Measurements from ENCODE around the gene KRT13. TPM values are rescaled to one million over a fixed set of nuclear protein-coding genes. Genes with fewer than 3 reads are reported as not detected.

Gene KRT13
- total and polyA plus RNA-seq, 2 donors (not counting 3 experiments of a cell fraction or from before 2014, with no cell fraction given): not detected

GRCh38 chr17:41467561-41467960 lies 37.9 kb downstream of the KRT13 start:
- no peaks in the 10 kb centered on the region for H3K9me1 ChIP-seq (replicated peaks; ENCODE audit: control insufficient read depth, extremely low read depth, insufficient read depth, low read length)
- no peaks in the 10 kb centered on the region for H3K36me3 ChIP-seq (ENCODE audit: control insufficient read depth in 2 of 2, extremely low read depth in 1 of 2, insufficient read depth in 2 of 2, low read length in 2 of 2)
- ChIA-PET POLR2A (no interaction called here), CTCF (interaction anchor here (1.0 kb wide), 1 partner anchor 12 kb away, joined by 3 read pairs; no protein-coding TSS in a partner anchor)
- DNase-seq (ENCODE audit: low read depth, low spot score) (no peak), FAIRE-seq (no peak)
- H3K27ac ChIP-seq (ENCODE audit: insufficient read depth, low read depth, low read length): no peak overlapping the region
- no TSS peak for BruUV-seq (replicated peaks)
- H4K20me1 ChIP-seq (replicated peaks; ENCODE audit: control insufficient read depth, extremely low read depth, insufficient read depth, low read length): no peaks in the 10 kb centered on the region
- no peaks in the 10 kb centered on the region for H3K4me1 ChIP-seq (ENCODE audit: control insufficient read depth, extremely low read depth, insufficient read depth, low read length)
- no peaks in the 10 kb centered on the region for H3K79me2 ChIP-seq (ENCODE audit: control insufficient read depth, insufficient read depth, low read length)
- TF ChIP-seq POLR2A (IDR thresholded peaks at IDR 0.05; ENCODE audit: low read depth, low read length): no peak
- TF ChIP-seq GATA2 (IDR thresholded peaks at IDR 0.05; ENCODE audit: insufficient read depth, insufficient read length, low read depth, low read length): no peak
- no peak for TF ChIP-seq CTCF (IDR thresholded peaks at IDR 0.05; ENCODE audit: extremely low read depth in 1 of 2, insufficient read depth in 1 of 2, low read depth in 1 of 2, low read length in 2 of 2)
- TF ChIP-seq JUN (IDR thresholded peaks at IDR 0.05; ENCODE audit: borderline replicate concordance, insufficient read depth, insufficient read length, low read depth): no peak
- TF ChIP-seq EZH2 (IDR thresholded peaks at IDR 0.05; ENCODE audit: borderline replicate concordance, low read depth, low read length, severe bottlenecking): no peak
- no peak for TF ChIP-seq POLR2AphosphoS5 (IDR thresholded peaks at IDR 0.05; ENCODE audit: insufficient read depth, low read depth, low read length)
- TF ChIP-seq MYC (IDR thresholded peaks at IDR 0.05; ENCODE audit: low read depth, low read length): no peak
- TF ChIP-seq MAX (IDR thresholded peaks at IDR 0.05; ENCODE audit: insufficient read depth, insufficient read length): no peak
- no peak for TF ChIP-seq FOS (IDR thresholded peaks at IDR 0.05; ENCODE audit: borderline replicate concordance, insufficient read depth, low read length)
- H3K4me2 ChIP-seq (ENCODE audit: insufficient read depth, low read length): no peak overlapping the region
- no peak overlapping the region for H3K9ac ChIP-seq (replicated peaks; ENCODE audit: extremely low read depth, insufficient read depth, low read length)
- no peak overlapping the region for H3K4me3 ChIP-seq (replicated peaks in 1 of 3; ENCODE audit: insufficient read depth in 1 of 3, low read depth in 1 of 3, low read length in 3 of 3)
- intact Hi-C loops (cut with micrococcal nuclease): no loop called here
- no peak overlapping the region for H2AFZ ChIP-seq (ENCODE audit: low read depth, low read length)
- no peaks in the 10 kb centered on the region for H3K9me3 ChIP-seq (replicated peaks; ENCODE audit: control insufficient read depth, insufficient read depth, low read length)
- H3K27me3 ChIP-seq (ENCODE audit: control insufficient read depth in 2 of 2, insufficient read depth in 2 of 2, low read length in 2 of 2): peaks cover 3 to 9% of the 10 kb centered on the region in 2 experiments
- dilution Hi-C loops (cut with MboI; ENCODE audit: extremely low pct_ligation_motif_present, low sequenced_read_pairs): no loop called here
